HG02840 (cell line): Measurements from ENCODE around the gene AMBRA1.

ENCODE experiments used
- ATAC-seq: cut with Tn5 transposase; IDR thresholded peaks from one replicate; pipeline ENCODE4 v1.9.1; 2021; ENCODE audit warnings: mild to moderate bottlenecking, moderate library complexity, moderate number of reproducible peaks; ENCODE audit not compliant: unreplicated experiment, low FRiP score

Gene AMBRA1

GRCh38 chr11:46540807-46541206 is 53.0 kb downstream of the AMBRA1 start:
- no peak for ATAC-seq

GRCh38 chr11:46537537-46538295 is 56.1 kb downstream of the AMBRA1 start:
- ATAC-seq = no peak

- ATAC-seq = no peak
These were observed 56.7 kb downstream of the AMBRA1 start for GRCh38 chr11:46537121-46537520.

- no peak for ATAC-seq
These were observed 58.1 kb downstream of the AMBRA1 start for GRCh38 chr11:46535688-46536087.

GRCh38 chr11:46534711-46535110 is 59.1 kb downstream of the AMBRA1 start:
- no peak for ATAC-seq

- no peak for ATAC-seq
These were observed 60.3 kb downstream of the AMBRA1 start for GRCh38 chr11:46533396-46534100.

GRCh38 chr11:46529928-46530574 is 63.8 kb downstream of the AMBRA1 start:
- no peak for ATAC-seq

GRCh38 chr11:46529095-46529905 is 64.5 kb downstream of the AMBRA1 start:
- ATAC-seq = no peak

- ATAC-seq = no peak
These were observed 65.3 kb downstream of the AMBRA1 start for GRCh38 chr11:46528445-46529094.

- ATAC-seq = no peak
These were observed 66.2 kb downstream of the AMBRA1 start for GRCh38 chr11:46527591-46528130.

GRCh38 chr11:46526216-46527215 is 67.3 kb downstream of the AMBRA1 start:
- ATAC-seq = no peak

- no peak for ATAC-seq
These were observed 69.5 kb downstream of the AMBRA1 start for GRCh38 chr11:46524201-46524770.

- ATAC-seq = no peak
These were observed 70.5 kb downstream of the AMBRA1 start for GRCh38 chr11:46523290-46523689.

- ATAC-seq = no peak
These were observed 71.0 kb downstream of the AMBRA1 start for GRCh38 chr11:46522682-46523281.

GRCh38 chr11:46521961-46522681 is 71.7 kb downstream of the AMBRA1 start:
- no peak for ATAC-seq

- no peak for ATAC-seq
These were observed 72.7 kb downstream of the AMBRA1 start for GRCh38 chr11:46520971-46521745.

GRCh38 chr11:46519351-46519750 is 74.5 kb downstream of the AMBRA1 start:
- no peak for ATAC-seq
